RPMI8226 (cell line): ENCODE data around the gene TELO2.

Experiments
- DNase-seq: peaks from one replicate; pipeline ENCODE4 v3.0.0-alpha.2; 2015

The TELO2 gene

DNA sequence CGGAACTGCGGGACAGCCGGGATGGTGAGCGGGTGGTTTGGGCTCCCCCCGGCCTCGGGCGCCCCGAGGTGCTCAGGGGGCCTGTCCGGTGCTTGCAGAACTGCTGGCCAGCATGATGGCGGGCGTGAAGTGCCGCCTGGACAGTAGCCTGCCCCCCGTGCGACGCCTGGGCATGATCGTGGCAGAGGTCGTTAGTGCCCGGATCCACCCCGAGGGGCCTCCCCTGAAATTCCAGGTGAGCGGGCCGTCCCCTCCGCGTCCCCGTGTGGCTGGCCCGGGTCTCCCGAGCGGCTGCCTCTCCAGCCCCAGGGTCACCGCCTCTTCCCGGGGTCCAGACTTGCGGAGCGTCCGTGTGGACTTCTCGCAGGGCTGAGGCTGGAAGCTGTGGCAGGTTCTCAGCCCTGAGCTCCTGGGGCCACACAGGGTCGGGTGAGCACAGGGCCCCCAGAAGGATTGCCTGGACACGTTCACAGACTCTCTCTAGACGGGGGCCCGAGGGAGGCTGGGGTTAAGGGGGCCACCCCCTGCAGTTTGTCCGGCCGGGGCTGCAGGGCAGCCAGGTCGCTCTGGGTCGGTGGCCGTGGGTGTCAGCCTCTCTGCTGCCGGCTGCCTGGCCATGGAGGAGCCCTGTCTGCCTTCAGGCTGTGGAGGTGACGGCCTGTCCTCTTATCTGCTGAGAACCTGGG, 7.4 kb downstream of the TELO2 start:
- DNase-seq = no peak

DNA sequence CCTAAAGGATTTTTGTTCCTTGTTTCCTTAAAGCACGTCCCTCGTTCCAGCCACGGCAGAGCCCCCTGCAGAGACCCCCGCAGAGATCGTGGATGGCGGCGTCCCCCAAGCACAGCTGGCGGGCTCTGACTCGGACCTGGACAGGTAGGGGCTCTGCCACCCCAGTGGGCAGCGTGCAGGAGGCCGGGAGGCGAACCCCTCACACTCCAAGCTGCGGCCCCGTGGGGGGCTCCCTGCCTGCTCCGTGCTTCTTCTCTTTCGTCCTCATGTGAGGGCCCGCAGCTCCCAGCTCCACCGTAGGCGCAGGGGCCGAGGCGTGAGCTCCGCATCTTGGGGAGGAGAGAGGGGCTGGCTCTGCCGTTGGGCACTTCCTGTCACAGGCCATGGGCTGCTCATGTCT, 8.5 kb downstream of the TELO2 start:
- DNase-seq = no peak

GRCh38 chr16:1502092-1503004, 9.2 kb downstream of the TELO2 start:
- DNase-seq = no peak

DNA sequence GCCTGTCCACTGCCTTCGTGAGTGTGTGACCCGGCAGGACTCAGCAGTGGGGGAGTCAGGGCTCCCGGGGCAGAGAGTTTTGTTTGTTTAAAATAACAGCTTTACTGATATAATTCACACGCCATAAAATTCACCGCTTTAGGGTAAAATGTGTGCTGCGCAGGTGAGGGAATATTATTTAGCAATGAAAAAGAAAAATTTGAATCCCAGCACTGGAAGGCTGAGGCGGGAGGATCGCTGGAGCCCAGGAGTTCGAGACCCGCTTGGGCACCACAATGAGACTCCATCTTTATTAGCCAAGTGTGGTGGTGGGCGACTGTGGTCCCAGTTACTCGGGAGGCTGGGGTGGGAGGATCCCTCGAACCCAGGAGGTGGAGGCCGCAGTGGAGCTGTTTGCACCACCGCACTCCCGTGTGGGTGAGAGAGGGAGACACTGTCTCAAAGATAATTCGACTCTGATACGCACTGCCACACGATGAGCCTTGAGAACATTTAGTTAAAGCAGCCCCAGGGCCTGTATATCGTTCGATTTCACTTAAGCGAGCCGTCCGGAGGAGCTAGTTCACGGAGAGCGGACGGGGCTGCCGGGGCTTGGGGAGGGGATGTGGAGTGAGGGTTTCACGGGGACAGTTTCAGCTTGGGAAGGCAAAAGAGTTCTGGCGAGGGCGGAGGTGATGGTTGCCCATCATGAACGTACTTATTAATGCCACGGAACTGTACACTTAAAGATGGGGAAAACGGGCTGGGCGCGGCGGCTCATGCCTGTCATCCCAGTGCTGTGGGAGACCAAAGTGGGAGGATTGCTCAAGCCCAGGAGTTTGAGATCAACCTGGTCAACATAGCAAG, 10.2 kb downstream of the TELO2 start:
- DNase-seq = no peak

DNA sequence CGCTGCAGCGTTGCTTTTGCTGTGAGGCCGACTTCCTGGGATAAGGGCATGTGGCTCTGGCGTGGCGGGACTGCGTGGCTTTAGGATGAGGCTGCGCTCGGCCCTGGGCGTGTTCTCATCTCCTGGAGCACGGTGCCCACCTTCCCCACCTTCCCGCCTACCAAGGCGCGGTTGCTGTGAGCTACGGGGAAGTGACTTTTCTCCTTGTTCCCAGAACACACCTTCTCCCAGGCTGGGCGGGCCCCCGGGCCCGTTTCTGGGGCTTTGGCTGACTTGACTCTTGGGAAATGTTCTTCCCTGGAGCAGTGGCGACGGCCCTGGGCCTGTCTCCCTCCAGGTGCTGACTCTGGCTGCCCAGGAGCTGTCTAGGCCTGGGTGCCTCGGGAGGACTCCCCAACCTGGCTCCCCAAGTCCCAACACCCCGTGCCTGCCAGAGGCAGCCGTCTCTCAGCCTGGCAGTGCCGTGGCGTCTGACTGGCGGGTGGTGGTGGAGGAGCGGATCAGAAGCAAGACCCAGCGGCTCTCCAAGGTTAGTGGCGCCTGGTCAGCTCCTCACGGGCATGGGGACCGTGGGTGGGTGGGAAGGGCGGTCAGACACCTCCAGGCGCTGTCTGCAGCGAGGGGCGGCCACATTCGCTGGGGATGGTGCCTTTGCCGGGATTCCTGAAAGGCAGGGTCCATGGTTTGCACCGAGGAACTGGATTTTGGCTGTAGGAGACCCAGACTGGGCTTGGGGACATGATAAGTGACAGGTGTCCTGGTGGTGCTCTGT, 12.1 kb downstream of the TELO2 start:
- no peak for DNase-seq

GRCh38 chr16:1505912-1506311, 12.8 kb downstream of the TELO2 start:
- DNase-seq = no peak

GRCh38 chr16:1506494-1507213, 13.5 kb downstream of the TELO2 start:
- no peak for DNase-seq

DNA sequence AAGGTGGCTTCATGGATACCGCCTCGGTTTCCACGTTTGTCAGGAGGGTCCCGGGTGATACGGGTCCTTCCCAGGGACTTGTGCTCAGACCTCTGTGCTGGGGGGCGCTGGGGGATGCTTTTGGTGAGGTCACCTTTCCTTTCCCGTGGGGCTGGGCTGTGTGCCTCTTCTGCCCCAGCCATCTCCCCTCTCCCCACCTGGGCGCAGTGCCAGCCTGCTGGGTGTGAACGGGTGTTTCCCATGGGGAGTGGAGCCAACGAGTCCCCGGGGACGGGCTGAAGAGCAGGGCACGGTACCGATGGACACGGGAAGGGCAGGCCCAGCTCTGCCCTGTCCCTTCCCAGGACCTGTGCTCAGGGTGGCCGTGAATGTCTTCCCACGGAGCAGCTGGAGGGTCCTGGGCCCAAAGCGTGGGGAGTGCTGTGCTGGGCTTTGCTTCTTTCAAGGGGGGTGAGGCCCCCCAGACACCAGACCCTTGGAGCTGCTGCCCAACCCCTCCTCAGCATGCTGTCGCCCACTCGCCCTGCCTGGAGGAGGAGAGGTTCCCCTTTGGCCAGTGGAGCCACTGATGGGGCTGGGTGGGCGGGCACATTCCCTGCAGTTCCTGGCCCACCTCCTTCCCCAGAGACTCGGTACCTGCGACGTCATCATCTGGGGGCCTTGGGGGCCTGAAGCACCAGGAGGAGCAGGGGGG, 15.5 kb downstream of the TELO2 start:
- no peak for DNase-seq

- DNase-seq = no peak
Measured at GRCh38 chr16:1509307-1510221, 16.4 kb downstream of the TELO2 start.

DNA sequence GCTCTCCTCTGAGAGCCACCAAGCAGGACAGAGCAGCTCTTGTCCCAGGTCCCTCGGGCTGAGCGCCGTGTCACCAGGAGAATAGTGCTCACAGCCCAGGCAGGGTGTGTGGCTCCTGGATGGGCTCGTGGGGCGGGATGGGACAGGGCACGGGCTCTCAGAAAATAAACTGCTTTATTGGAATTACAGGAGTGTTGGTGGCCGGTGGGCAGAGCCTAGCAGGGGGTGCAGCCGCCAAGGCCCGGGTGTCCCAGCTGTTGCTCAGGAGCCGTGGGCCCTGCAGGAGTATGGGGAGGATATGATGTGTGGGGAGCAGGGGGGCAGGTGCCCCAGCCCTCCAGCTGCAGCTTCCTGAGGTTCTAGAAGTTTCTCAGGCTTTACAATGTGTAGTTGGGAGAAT, 17.1 kb downstream of the TELO2 start:
- DNase-seq = no peak

DNA sequence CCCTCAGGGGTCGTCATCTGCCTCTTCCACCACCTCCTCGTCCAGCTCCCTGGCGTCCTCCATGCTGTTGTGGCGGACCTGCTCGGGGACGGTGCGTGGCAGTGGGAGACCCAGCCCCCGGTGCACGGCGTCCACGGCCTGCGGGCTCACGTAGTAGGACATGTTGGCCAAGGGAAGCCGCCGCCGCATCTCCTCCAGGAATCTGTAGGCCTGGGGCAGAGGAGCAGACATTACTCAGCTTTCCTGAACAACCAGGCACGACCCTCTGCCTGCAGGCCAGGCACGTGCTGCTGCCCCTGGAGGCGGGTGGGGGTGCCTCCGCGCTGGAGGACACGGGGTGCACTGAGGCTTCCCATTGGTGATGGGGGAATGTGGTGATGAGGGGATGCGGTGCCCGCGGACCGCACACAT, 17.8 kb downstream of the TELO2 start:
- DNase-seq = no peak

- DNase-seq = no peak
Measured at GRCh38 chr16:1511662-1512569, 18.8 kb downstream of the TELO2 start.

GRCh38 chr16:1512774-1513173, 19.6 kb downstream of the TELO2 start:
- no peak for DNase-seq

DNA sequence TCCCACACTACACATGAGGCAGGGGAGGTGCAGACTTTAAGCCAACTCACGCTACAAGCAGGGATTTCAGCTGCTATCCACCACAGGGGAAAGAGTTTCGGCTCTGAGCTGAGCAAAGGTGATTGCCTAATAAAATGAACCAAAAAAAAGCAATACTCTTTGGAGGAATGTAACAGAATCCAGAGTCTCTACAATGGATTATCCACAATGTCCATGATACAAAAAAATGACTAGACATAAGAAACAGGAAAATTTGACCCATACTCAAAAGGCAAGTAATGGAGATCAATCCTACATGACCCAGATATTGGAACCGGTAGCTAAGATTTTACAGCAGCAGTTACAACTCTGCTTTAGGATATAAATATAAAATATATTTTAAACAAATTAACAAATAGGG, 21.3 kb downstream of the TELO2 start:
- DNase-seq = no peak

GRCh38 chr16:1518626-1519135, 25.5 kb downstream of the TELO2 start:
- DNase-seq = no peak

DNA sequence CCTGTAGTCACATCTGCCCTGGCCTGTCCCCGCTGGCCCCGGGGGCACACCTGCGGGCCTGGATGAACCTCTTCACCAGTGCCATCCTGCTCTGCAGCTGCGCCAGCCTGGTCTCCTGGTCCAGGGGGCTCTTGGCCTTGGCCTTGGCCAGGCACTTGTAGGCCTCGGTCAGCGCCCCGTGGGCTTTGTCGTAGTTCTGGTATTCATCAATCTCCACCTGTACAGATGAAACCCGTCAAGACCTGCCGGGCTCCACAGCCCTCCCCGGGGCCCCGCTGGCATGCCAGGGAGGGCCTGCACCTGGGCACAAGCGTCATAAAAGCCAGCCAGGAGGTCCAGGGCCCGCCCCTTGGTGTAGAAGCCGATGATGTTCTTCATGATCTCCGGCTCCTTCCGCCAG, 26.7 kb downstream of the TELO2 start:
- no peak for DNase-seq

DNA sequence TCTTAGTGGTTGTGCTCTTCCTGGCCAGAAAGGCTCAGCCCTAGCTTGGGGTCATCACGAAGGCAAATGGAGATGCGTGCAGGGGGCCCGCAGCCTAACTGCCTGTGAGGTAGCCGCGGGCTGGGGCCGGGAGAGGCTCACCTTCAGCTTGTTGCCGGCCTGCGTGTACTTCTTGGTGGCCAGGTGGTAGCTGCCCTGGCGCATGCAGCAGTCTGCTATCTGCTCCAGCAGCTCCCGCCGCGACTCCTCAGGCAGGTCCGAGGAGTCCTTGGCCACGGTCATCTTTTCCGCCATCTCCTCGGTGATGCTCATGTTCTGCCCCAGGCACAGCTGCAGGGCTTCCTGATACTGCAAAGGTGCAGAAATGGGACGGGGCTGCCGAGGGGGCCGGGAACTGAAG, 27.3 kb downstream of the TELO2 start:
- DNase-seq = no peak

GRCh38 chr16:1523581-1524245, 30.6 kb downstream of the TELO2 start:
- no peak for DNase-seq
